SK-N-SH (cell line): Measurements from ENCODE around the gene SARDH. TPM values are rescaled to one million over a fixed set of nuclear protein-coding genes. Genes with fewer than 3 reads are reported as not detected.

Experiments
- CTCF ChIA-PET: fragments of 300-600, 350-600 bp; formaldehyde crosslinking; extraction: SDS; loops from one replicate; lab custom pipeline; 2021; lab: Yijun Ruan, JAX
- POLR2A ChIA-PET: fragments of 350-600 bp; sonication (Branson Sonifier 250); formaldehyde crosslinking; extraction: SDS; loops from one replicate; lab custom pipeline; 2020; ENCODE audit warnings: antibody characterized with exemption, inconsistent platforms; lab: Yijun Ruan, JAX
- DNase-seq: peaks from one replicate; pipeline ENCODE4 v3.0.0; 2012
- H2AFZ ChIP-seq: fragments of 200-600 bp; sonication (generic); 2 replicates; pipeline ENCODE4 v1.8.1; 2016; ENCODE audit warnings: antibody characterized with exemption, mild to moderate bottlenecking, low read depth
- H3F3A ChIP-seq: fragments of 200-600 bp; sonication (generic); replicated peaks from 2 replicates; pipeline ENCODE3; 2016; ENCODE audit warnings: antibody characterized with exemption, mild to moderate bottlenecking; ENCODE audit not compliant: insufficient read depth
- H3K27ac ChIP-seq, 2 experiments: fragments of 200-500 bp in 1 of 2; fragments of 200-600 bp in 1 of 2; sonication (Bioruptor generic) in 1 of 2; sonication (generic), shearing (Covaris generic) in 1 of 2; 2 replicates each; pipeline versions ENCODE4 v1.5.1 to v1.6.1; 2014 to 2016; ENCODE audit warnings: low read depth in 2 of 2, inconsistent platforms in 1 of 2, low read length in 1 of 2, mild to moderate bottlenecking in 1 of 2, mixed read lengths in 1 of 2
- H3K27me3 ChIP-seq: fragments of 200-600 bp; sonication (generic), shearing (Covaris generic); 2 replicates; pipeline ENCODE4 v1.6.1; 2016; ENCODE audit warnings: mixed run types; ENCODE audit not compliant: insufficient read depth
- H3K36me3 ChIP-seq, 2 experiments: fragments of 200-500 bp in 1 of 2; fragments of 200-600 bp in 1 of 2; sonication (Bioruptor generic) in 1 of 2; sonication (generic) in 1 of 2; replicated peaks in 1 of 2; 2 replicates each; pipeline versions ENCODE3 to v1.5.1; 2014 to 2016; ENCODE audit warnings: low read length in 1 of 2, mild to moderate bottlenecking in 1 of 2; ENCODE audit not compliant: insufficient read depth in 2 of 2, control insufficient read depth in 1 of 2
- H3K4me1 ChIP-seq, 2 experiments: fragments of 200-500 bp in 1 of 2; fragments of 200-600 bp in 1 of 2; sonication (Bioruptor generic) in 1 of 2; sonication (generic), shearing (Covaris generic) in 1 of 2; 2 replicates each; pipeline versions ENCODE4 v1.5.1 to v1.6.1; 2014 to 2016; ENCODE audit warnings: low read depth in 1 of 2, low read length in 1 of 2, mixed run types in 1 of 2; ENCODE audit not compliant: insufficient read depth in 2 of 2, control insufficient read depth in 1 of 2
- H3K4me2 ChIP-seq: fragments of 200-600 bp; sonication (generic), shearing (Covaris generic); 2 replicates; pipeline ENCODE4 v1.6.1; 2017; ENCODE audit warnings: mixed run types
- H3K4me3 ChIP-seq, 2 experiments: fragments of 200-500 bp in 1 of 2; fragments of 200-600 bp in 1 of 2; sonication (Bioruptor generic) in 1 of 2; sonication (generic), shearing (Covaris generic) in 1 of 2; 2 replicates each; pipeline versions ENCODE4 v1.5.1 to v1.8.1; 2014 to 2016; ENCODE audit warnings: low read depth in 2 of 2, inconsistent platforms in 1 of 2, low read length in 1 of 2, mild to moderate bottlenecking in 1 of 2, mixed read lengths in 1 of 2, moderate library complexity in 1 of 2
- H3K79me2 ChIP-seq: fragments of 200-600 bp; sonication (generic); 2 replicates; pipeline ENCODE4 v1.8.1; 2017; ENCODE audit warnings: mild to moderate bottlenecking; ENCODE audit not compliant: insufficient read depth
- H3K9ac ChIP-seq: fragments of 200-600 bp; sonication (generic); 2 replicates; pipeline ENCODE4 v1.6.1; 2017; ENCODE audit warnings: mixed run types
- H3K9me2 ChIP-seq: fragments of 200-600 bp; sonication (generic); 2 replicates; pipeline ENCODE4 v1.6.1; 2017; ENCODE audit warnings: mixed run types
- H3K9me3 ChIP-seq: fragments of 200-600 bp; sonication (generic); 2 replicates; pipeline ENCODE4 v1.6.1; 2017; ENCODE audit warnings: mixed run types, mild to moderate bottlenecking, moderate library complexity
- H4K20me1 ChIP-seq: fragments of 200-600 bp; sonication (generic); 2 replicates; pipeline ENCODE4 v1.6.1; 2017; ENCODE audit warnings: mild to moderate bottlenecking, mixed run types; ENCODE audit not compliant: insufficient read depth
- ELF1 ChIP-seq: IDR thresholded peaks from 2 replicates; pipeline ENCODE4 v1.4.0; 2012
- EZH2phosphoT487 ChIP-seq: fragments of 200-600 bp; sonication (generic); IDR thresholded peaks from 2 replicates; pipeline ENCODE4 v1.6.1; 2017; ENCODE audit warnings: low read depth, mixed run types, mild to moderate bottlenecking, antibody characterized with exemption, moderate library complexity, borderline replicate concordance
- FOXM1 ChIP-seq: IDR thresholded peaks from 2 replicates; pipeline ENCODE4 v1.4.0; 2012; ENCODE audit warnings: low read depth, mild to moderate bottlenecking
- GATA2 ChIP-seq: sonication (generic); formaldehyde crosslinking; IDR thresholded peaks from 2 replicates; pipeline ENCODE4 v1.5.0; 2020; ENCODE audit warnings: mild to moderate bottlenecking, missing genetic modification reagents
- JUND ChIP-seq: IDR thresholded peaks from 2 replicates; pipeline ENCODE4 v1.4.0; 2012
- MXI1 ChIP-seq: IDR thresholded peaks from 2 replicates; pipeline ENCODE4 v1.6.1; 2012; ENCODE audit warnings: mild to moderate bottlenecking, low read depth, low read length, improper control_type of control experiment
- NRF1 ChIP-seq: IDR thresholded peaks from 2 replicates; pipeline ENCODE4 v1.6.1; 2012; ENCODE audit warnings: low read depth, mild to moderate bottlenecking, low read length
- RAD21 ChIP-seq: IDR thresholded peaks from 2 replicates; pipeline ENCODE4 v1.6.1; 2012; ENCODE audit warnings: mild to moderate bottlenecking, low read length
- RCOR1 ChIP-seq: fragments of 150-350 bp; IDR thresholded peaks from 2 replicates; pipeline ENCODE4 v1.6.1; 2017; ENCODE audit warnings: antibody characterized with exemption, low read length
- SMC3 ChIP-seq: IDR thresholded peaks from 2 replicates; pipeline ENCODE4 v1.6.1; 2012; ENCODE audit warnings: low read depth, low read length, improper control_type of control experiment
- TAF1 ChIP-seq: IDR thresholded peaks from 2 replicates; pipeline ENCODE4 v1.6.1; 2012; ENCODE audit warnings: low read depth, mild to moderate bottlenecking, low read length, moderate library complexity, borderline replicate concordance
- TCF12 ChIP-seq: IDR thresholded peaks from 2 replicates; pipeline ENCODE4 v1.4.0; 2012
- TEAD4 ChIP-seq: IDR thresholded peaks from 2 replicates; pipeline ENCODE4 v1.4.0; 2012; ENCODE audit warnings: mild to moderate bottlenecking, borderline replicate concordance; ENCODE audit not compliant: insufficient read depth
- WGBS: methylation state at CpG from one replicate; pipeline ENCODE4 v1.1.6; 2017; ENCODE audit warnings: low lambda C conversion rate; 5-methylcytosine and 5-hydroxymethylcytosine counted together
- polyA plus RNA-seq, 3 experiments: library from polyadenylated mRNA; depleted of rRNA; stranded (reverse); fragments of >200 nt; gene quantifications; 2 replicates each; pipeline ENCODE4 v1.2.3, GENCODE V29; 2012
- TF ChIP-seq, protein P1 (sequence below): IDR thresholded peaks from 2 replicates; pipeline ENCODE4 v1.4.0; 2012; ENCODE audit warnings: low read depth, borderline replicate concordance
- TF ChIP-seq, protein P2 (sequence below): fragments of 150-350 bp; IDR thresholded peaks from 2 replicates; pipeline ENCODE4 v1.6.1; 2016; ENCODE audit warnings: mild to moderate bottlenecking, low read depth, low read length
- TF ChIP-seq, protein P3 (sequence below): IDR thresholded peaks from 2 replicates; pipeline ENCODE4 v1.4.0; 2012; ENCODE audit warnings: low read depth
- TF ChIP-seq, protein P4 (sequence below): fragments of 150-350 bp; IDR thresholded peaks from 2 replicates; pipeline ENCODE4 v1.6.1; 2017; ENCODE audit warnings: antibody characterized with exemption, low read length, low read depth, borderline replicate concordance

SARDH gene
- polyA plus RNA-seq, 1 of the 3 experiments (the other 2 are of a cell fraction) = 5.9 TPM

DNA sequence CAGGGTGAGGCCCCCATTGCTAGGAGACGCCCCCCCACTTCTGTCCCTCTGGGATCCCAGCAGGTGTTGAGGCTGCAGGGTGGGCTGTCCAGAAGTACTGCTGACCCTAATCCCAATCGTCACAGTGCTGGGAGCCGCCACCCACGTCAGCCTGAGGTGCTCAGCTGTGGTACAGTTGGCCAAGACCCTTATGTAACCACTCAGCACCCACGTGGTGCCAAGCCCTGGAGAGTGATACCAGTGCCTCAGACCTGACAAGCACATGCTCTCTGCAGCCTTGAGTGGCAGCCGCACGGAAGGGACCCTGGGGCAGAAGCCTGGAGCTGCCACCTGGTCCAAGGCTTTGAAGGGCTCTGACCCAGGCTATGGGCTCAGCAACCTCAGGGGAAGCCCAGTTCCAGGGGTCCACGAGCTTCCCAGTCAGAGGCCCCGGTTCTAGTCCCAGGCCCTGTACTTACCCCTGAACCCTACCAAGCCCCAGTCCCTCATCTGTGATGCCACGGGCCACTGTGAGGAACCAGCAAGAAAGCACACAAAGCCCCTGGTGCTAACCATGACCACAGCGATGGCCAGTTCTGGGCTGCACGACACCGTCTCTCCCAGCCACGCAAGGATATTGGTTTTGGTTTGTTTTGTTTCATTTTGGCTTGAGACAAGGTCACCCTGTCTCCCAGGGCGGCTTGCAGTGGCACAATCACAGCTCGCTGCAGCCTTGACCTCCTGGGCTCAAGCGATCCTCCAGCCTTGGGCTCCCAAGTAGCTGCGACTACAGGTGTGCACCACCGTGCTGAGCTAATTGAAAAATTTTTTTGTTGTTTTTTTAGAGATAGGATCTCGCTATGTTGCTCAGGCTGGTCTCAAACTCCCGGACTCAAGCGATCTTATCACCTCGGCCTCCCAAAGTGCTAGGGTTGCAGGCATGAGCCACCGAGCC lies 51.2 kb downstream of the SARDH start:
- Histone ChIP-seq H3K27me3 (no peaks in the 10 kb centered on the region), H4K20me1 (no peaks in the 10 kb centered on the region), H3K4me3 (no peak overlapping the region), H3K9me3 (no peaks in the 10 kb centered on the region), H2AFZ (no peak overlapping the region), H3F3A (no peaks in the 10 kb centered on the region), H3K4me2 (no peak overlapping the region), H3K4me1 (peaks cover 0 to 65% of the 10 kb centered on the region in 2 experiments; a peak in 2 of 4 replicates), H3K9ac (no peak overlapping the region), H3K36me3 (no peaks in the 10 kb centered on the region), H3K9me2 (no peaks in the 10 kb centered on the region), H3K79me2 (no peaks in the 10 kb centered on the region), H3K27ac (0 out of 4 replicates have a peak overlapping the region, but pooled peaks of 1 of the 2 experiments have one; percentile 13)
- no peak for TF ChIP-seq TCF12
- TF ChIP-seq, protein P1, sequence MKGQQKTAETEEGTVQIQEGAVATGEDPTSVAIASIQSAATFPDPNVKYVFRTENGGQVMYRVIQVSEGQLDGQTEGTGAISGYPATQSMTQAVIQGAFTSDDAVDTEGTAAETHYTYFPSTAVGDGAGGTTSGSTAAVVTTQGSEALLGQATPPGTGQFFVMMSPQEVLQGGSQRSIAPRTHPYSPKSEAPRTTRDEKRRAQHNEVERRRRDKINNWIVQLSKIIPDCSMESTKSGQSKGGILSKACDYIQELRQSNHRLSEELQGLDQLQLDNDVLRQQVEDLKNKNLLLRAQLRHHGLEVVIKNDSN = no peak
- no peak for TF ChIP-seq TAF1
- TF ChIP-seq, protein P2, sequence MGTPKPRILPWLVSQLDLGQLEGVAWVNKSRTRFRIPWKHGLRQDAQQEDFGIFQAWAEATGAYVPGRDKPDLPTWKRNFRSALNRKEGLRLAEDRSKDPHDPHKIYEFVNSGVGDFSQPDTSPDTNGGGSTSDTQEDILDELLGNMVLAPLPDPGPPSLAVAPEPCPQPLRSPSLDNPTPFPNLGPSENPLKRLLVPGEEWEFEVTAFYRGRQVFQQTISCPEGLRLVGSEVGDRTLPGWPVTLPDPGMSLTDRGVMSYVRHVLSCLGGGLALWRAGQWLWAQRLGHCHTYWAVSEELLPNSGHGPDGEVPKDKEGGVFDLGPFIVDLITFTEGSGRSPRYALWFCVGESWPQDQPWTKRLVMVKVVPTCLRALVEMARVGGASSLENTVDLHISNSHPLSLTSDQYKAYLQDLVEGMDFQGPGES = no peak
- no peak for TF ChIP-seq SMC3
- no peak for TF ChIP-seq RAD21
- no peak for TF ChIP-seq MXI1
- TF ChIP-seq, protein P3, sequence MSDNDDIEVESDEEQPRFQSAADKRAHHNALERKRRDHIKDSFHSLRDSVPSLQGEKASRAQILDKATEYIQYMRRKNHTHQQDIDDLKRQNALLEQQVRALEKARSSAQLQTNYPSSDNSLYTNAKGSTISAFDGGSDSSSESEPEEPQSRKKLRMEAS = no peak
- no peak for TF ChIP-seq EZH2phosphoT487
- no peak for DNase-seq
- 83% methylated on average over 17 of the region's 24 CpGs for whole genome bisulfite sequencing
- POLR2A ChIA-PET = interaction anchor here (1.1 kb wide), 1 partner anchor 28 kb away, joined by 4 read pairs; no protein-coding TSS in a partner anchor
- CTCF ChIA-PET = interaction anchor here (0.6 to 2.0 kb wide), 4 partner anchors 28 to 110 kb away, joined by 3 to 6 read pairs (median 4); no protein-coding TSS in a partner anchor

DNA sequence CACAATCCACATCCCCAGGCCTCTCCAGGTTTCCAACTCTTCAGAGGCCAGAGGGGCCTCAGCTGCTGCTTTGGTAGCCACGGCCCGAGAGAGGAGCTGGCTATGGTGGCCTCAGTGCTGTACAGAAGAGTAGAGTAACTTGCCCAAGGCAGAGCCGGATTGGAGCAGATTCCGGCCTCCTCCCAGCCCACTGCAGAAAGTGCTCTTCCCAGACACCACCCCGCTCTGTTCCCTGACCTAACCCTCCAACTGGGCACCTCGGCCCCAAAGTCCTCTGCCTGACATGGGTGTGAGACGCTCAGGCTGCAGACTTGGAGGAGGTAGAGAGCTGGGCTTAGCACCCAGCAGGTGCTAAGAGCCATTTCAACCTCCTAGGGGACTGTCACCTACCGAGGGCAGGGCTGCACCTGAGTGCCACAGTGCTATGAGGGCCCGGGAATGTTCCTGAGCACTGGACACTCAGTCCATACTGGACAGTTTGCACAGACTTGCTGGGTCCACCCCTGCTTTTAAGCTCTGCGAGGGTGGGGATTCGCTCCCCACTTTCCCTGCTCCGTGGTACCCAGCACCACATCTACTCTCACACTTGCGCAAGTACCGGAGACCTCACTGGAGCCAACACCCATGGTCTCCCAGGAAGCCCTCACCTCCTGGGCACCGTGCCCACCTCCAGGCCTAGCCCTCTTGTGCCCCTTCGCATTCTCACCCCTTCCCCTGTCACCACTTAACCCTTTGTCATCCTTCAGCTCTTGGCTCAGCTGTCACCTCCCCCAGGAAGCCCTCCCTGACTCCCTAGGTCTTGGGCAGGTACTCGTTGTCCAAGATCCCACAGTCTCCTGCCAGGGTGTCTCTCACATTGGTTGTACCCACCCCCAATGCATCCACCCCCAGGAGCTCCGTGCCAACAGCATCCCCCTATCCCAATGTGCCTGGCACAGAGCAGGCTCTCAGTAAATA lies 52.2 kb downstream of the SARDH start:
- CTCF ChIA-PET = interaction anchor here (1.0 to 1.5 kb wide), 4 partner anchors 13 to 31 kb away, joined by 3 to 6 read pairs (median 4); no protein-coding TSS in a partner anchor
- WGBS = 63% methylated on average over 12 of the region's 18 CpGs

More for the DNA sequence above, 52.2 kb downstream of the SARDH start:
- H3K36me3 ChIP-seq = no peaks in the 10 kb centered on the region
- no peaks in the 10 kb centered on the region for H3K27me3 ChIP-seq
- no peak overlapping the region for H2AFZ ChIP-seq
- no peak overlapping the region for H3K9ac ChIP-seq
- POLR2A ChIA-PET = interaction anchor here (1.1 kb wide), 1 partner anchor 27 kb away, joined by 4 read pairs; no protein-coding TSS in a partner anchor
- peaks cover 0 to 59% of the 10 kb centered on the region in 2 experiments; a peak in 2 of 4 replicates for H3K4me1 ChIP-seq
- H3K4me2 ChIP-seq = no peak overlapping the region
- no peak overlapping the region for H3K4me3 ChIP-seq
- TF ChIP-seq SMC3 (no peak), TEAD4 (no peak), FOXM1 (no peak), JUND (no peak), ELF1 (no peak), GATA2 (no peak), NRF1 (no peak), RCOR1 (no peak)
- TF ChIP-seq, protein P2 = no peak
- TF ChIP-seq, protein P4, sequence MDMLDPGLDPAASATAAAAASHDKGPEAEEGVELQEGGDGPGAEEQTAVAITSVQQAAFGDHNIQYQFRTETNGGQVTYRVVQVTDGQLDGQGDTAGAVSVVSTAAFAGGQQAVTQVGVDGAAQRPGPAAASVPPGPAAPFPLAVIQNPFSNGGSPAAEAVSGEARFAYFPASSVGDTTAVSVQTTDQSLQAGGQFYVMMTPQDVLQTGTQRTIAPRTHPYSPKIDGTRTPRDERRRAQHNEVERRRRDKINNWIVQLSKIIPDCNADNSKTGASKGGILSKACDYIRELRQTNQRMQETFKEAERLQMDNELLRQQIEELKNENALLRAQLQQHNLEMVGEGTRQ = no peak
- no peaks in the 10 kb centered on the region for H3K9me2 ChIP-seq
- DNase-seq = no peak
- peak overlapping the region in 1 of 2 experiments; percentile 97; a peak in 2 of 4 replicates for H3K27ac ChIP-seq
- no peaks in the 10 kb centered on the region for H3K79me2 ChIP-seq
- no peaks in the 10 kb centered on the region for H4K20me1 ChIP-seq
- H3F3A ChIP-seq = no peaks in the 10 kb centered on the region
- no peaks in the 10 kb centered on the region for H3K9me3 ChIP-seq
